Transverse colon (tissue), 4 donors: Measurements from ENCODE around the gene OR8B2.
"Not testable (repeated sequence)": the region's sequence is repeated elsewhere in the genome, so short reads cannot be mapped to it uniquely, and the experiment has no call there.

Source experiments
- POLR2A ChIP-seq: fragments of 450-650 bp; IDR thresholded peaks from one replicate; pipeline ENCODE4 v1.6.1; 2016; ENCODE audit warnings: antibody characterized with exemption, mild to moderate bottlenecking, moderate library complexity
- POLR2AphosphoS5 ChIP-seq, 3 donors: sonication (generic); formaldehyde crosslinking; IDR thresholded peaks; one replicate each; pipeline ENCODE4 v1.6.1; 2016; ENCODE audit warnings: antibody characterized with exemption in 3 of 3
- TF ChIP-seq, protein P1 (sequence below), 5 experiments: fragments of 200-600 bp in 3 of 5; fragments of 450-650 bp in 2 of 5; sonication (generic) in 3 of 5; IDR thresholded peaks; 1 replicate in 2 of 5; 2 replicates in 3 of 5; pipeline ENCODE4 v1.5.1; 2016 to 2017; ENCODE audit warnings: antibody characterized with exemption in 5 of 5, inconsistent platforms in 3 of 5, mild to moderate bottlenecking in 2 of 5, moderate library complexity in 1 of 5

DNA sequence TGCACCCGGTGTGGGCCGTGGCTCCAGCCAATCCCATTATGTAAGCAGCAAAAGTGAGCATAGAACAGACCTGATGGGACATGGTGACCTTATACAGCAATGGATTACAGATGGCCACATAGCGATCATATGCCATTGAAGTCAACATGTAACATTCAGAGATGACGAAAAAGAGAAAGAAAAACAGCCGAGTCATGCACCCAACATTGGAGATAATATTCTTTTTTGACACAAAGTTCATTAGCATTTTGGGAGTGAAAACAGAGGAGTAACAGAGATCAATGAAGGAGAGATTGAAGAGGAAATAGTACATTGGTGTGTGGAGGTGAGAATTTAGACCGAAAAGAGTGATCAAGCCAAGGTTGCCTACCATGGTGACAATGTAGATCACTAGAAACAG, 1.4 kb downstream of the OR8B2 start:
- TF ChIP-seq, protein P1, sequence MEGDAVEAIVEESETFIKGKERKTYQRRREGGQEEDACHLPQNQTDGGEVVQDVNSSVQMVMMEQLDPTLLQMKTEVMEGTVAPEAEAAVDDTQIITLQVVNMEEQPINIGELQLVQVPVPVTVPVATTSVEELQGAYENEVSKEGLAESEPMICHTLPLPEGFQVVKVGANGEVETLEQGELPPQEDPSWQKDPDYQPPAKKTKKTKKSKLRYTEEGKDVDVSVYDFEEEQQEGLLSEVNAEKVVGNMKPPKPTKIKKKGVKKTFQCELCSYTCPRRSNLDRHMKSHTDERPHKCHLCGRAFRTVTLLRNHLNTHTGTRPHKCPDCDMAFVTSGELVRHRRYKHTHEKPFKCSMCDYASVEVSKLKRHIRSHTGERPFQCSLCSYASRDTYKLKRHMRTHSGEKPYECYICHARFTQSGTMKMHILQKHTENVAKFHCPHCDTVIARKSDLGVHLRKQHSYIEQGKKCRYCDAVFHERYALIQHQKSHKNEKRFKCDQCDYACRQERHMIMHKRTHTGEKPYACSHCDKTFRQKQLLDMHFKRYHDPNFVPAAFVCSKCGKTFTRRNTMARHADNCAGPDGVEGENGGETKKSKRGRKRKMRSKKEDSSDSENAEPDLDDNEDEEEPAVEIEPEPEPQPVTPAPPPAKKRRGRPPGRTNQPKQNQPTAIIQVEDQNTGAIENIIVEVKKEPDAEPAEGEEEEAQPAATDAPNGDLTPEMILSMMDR (IDR thresholded peaks at IDR 0.05): not testable (repeated sequence)
- TF ChIP-seq POLR2A; POLR2AphosphoS5 (IDR thresholded peaks at IDR 0.05): not testable (repeated sequence)
